22Rv1 (cell line): ENCODE data around the gene CBLB.

Experiments used
- CTCF ChIP-seq: fragments of 450-650 bp; IDR thresholded peaks from 2 replicates; pipeline ENCODE4 v1.5.1; 2017; ENCODE audit warnings: mild to moderate bottlenecking
- ZFX ChIP-seq: fragments of 450-650 bp; IDR thresholded peaks from 2 replicates; pipeline ENCODE4 v1.6.1; 2017; ENCODE audit warnings: antibody characterized with exemption, borderline replicate concordance

GRCh38 chr3:105834768-105835167 lies 34.0 kb downstream of the CBLB start:
- TF ChIP-seq CTCF, result no peak
- no peak for TF ChIP-seq ZFX
